ENCODE measurements around the gene TRIM24.
"Not testable (repeated sequence)": the region's sequence is repeated elsewhere in the genome, so short reads cannot be mapped to it uniquely, and the experiment has no call there.

TRIM24 gene

GRCh38 chr7:138495485-138495884 is 35.4 kb downstream of the TRIM24 start:
- no peak for DNase-seq

GRCh38 chr7:138499340-138499739 is 39.3 kb downstream of the TRIM24 start:
- no peak for DNase-seq

DNA sequence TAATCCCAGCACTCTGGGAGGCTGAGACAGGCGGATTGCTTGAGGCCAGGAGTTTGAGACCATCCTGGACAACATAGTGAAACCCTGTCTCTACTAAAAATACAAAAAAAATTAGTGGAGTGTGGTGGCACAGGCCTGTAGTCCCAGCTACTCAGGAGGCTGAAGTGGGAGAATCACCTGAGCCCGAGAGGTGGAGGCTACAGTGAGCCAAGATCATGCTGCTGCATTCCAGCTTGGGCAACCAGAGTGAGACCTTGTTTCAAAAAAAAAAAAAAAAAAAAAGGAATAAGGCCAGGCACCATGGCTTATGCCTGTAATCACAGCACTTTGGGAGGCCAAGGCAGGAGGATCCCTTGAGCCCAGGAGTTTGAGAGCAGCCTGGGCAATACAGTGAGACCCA is 40.2 kb downstream of the TRIM24 start:
- not testable (repeated sequence) for DNase-seq

GRCh38 chr7:138500892-138501291 is 40.8 kb downstream of the TRIM24 start:
- DNase-seq = no peak

- DNase-seq = no peak
Measured at GRCh38 chr7:138502023-138502767, 42.1 kb downstream of the TRIM24 start.

GRCh38 chr7:138505361-138505873 is 45.4 kb downstream of the TRIM24 start:
- DNase-seq = no peak

GRCh38 chr7:138506764-138507163 is 46.7 kb downstream of the TRIM24 start:
- no peak for DNase-seq

DNA sequence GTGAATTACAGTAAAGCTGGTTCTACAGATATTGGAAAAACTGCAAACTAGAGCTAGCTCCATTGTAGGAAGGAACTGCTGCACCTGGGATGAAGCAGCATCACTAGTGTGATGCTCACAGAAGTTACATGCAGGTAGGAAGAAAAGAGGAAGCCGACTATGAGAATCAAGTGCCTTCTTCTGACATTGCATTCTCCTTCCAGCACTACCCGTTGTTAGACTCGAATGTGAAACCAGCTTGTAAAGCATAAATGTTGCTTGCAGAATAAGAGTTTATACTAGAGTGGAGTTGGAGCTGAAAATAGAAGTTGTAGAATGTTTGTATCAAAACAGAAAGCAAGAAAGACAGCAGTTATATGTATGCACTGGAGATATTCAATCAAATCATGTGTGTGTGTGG is 49.9 kb downstream of the TRIM24 start:
- no peak for DNase-seq

GRCh38 chr7:138512092-138512858 is 52.2 kb downstream of the TRIM24 start:
- DNase-seq = no peak

DNA sequence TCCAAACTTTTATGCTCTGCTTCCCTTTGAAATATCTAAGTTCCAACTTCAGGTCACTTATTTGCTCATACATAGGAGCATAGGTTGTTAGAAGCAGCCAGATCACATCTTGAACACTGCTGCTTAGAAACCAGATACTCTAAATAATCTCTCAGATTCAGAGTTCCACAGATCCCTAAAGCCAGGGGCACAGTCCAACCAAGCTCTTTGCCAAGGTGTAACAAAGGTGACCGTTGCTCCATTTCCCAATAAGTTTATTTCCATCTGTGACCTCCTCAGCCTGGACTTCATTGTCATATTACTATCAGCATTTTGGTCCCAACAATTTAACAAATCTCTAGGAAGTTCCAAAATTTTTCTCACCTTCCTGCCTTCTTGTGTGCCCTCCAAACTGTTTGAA is 52.8 kb downstream of the TRIM24 start:
- no peak for DNase-seq

DNA sequence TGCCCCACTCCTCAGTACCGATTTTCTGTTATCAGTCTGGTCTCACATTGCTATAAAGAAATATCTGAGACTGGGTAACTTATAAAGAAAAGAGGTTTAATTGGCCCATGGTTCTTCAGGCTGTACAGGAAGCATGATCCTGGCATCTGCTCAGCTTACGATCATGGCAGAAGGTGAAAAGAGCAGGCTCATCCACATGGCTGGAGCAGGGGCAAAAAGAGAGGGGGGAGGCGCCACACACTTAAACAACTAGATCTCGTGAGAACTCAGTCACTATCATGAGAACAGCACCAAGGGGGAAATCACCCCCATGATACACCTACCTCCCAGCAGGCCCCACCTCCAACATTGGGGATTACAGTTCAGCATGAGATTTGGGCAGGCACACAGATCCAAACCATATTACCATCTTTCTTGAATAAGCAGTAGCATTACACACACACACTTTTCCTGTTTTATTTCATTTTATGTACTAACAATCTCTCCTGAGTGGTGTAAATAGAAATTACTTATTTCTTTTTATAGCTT is 53.3 kb downstream of the TRIM24 start:
- DNase-seq = no peak

DNA sequence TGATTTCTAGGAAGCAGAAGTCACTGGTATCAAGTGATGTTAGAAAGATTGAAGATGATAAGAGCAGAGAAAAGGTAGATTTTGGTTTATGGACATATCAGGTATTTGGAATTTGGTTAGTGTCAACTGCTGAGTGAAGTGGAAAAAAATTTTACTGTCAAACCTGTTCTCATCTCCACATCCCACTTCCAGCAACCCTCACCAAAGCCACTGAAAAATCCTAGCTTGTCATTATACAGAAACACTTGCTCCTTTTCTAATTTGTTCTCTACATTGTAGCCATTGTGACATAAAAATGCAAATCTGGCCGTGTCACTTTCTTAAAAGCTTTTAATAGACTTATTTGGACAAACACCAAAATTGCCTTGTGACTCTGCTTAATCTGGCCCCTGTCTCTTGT is 54.0 kb downstream of the TRIM24 start:
- DNase-seq = no peak

GRCh38 chr7:138515001-138515528 is 55.0 kb downstream of the TRIM24 start:
- DNase-seq = no peak

GRCh38 chr7:138519061-138519798 is 59.2 kb downstream of the TRIM24 start:
- no peak for DNase-seq

DNA sequence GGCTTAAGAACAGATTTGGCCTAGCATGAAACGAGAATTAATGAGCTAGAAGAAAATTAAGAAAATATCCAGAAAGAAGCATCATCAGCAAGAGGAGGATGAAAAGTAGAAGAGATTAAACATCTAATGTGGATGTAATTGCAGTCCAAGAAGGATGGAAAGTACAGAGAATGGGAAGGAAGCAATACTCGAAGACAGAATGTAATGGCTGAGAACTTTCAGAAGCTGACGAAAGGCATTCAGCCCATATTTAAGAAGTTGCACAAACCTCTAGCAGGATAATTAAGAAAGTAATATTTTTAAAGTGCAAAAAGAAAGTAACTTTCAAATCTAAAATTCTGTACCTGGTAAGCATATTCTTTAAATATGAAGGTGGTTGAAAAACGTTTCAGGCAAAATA is 60.7 kb downstream of the TRIM24 start:
- no peak for DNase-seq

GRCh38 chr7:138521837-138522461 is 61.9 kb downstream of the TRIM24 start:
- DNase-seq = no peak

DNA sequence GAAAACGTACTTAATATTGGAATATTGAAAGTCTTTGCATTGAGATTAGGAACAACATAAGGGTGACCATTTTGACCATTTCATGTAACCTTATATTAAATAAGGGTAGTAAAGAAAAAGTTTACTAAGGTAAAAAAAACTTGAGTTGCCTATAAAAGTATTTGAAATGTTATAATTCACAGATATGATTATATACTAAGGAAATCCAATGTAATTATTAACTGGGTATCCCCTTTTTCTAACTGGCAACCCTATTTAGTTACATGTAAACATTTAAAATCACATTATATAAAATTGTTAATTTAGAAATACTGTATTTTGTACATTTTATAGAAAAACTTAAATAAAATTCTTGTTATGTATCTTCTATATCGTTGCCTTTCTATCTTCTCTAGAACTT is 64.2 kb downstream of the TRIM24 start:
- no peak for DNase-seq

DNA sequence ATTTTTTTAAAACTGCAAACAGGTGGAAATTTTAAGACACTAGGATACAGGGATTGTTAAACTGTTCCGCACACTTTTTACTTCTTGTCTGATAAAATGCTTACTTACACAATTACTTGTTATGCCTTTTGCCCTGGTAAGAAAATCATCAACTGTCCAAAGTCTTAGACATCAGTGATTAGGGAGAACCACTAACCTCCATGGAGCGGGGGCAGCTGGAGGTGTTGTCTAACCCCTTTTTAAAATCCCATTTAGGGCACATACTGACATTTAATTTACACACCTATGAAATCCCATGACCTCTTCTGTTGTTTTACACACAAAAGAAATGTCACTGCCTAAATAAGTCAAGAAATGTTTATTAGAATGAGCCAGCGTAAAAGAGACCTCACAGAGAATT is 65.7 kb downstream of the TRIM24 start:
- DNase-seq = no peak

GRCh38 chr7:138527746-138528223 is 67.7 kb downstream of the TRIM24 start:
- DNase-seq = no peak

DNA sequence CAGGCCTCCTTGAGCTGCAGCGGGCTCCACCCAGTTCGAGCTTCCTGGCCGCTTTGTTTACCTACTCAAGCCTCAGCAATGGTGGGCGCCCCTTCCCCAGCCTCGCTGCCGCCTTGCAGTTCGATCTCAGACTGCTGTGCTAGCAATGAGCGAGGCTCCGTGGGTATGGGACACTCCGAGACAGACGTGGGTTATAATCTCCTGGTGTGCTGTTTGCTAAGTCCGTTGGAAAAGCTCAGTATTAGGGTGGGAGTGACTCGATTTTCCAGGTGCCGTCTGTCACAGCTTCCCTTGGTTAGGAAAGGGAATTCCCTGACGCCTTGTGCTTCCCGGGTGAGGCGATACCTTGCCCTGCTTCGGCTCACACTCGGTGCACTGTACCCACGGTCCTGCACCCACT is 76.8 kb downstream of the TRIM24 start:
- DNase-seq = not testable (repeated sequence)

DNA sequence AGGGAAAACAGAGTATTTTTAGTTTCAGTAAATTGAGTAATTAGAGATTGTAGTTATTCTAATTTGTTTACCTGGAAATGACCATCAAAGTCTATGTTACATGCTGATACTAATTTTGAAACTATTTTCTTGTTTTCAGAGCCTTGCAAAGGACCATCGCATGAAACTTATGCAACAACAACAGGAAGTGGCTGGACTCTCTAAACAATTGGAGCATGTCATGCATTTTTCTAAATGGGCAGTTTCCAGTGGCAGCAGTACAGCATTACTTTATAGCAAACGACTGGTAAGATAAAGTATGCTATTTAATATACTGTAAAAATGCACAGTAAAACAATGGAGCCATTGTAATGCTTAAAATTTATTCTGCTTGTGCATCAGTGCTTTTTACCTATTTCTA is 78.5 kb downstream of the TRIM24 start:
- DNase-seq = no peak

GRCh38 chr7:138538997-138539644 is 79.1 kb downstream of the TRIM24 start:
- no peak for DNase-seq

All from activated CD4-positive, alpha-beta T cell treated with anti-CD3 and anti-CD28 coated beads, Interleukin-2, amount 50 U/mL, for 48 hours (primary cell).